Body of pancreas (tissue), 4 donors: Measurements from ENCODE around the gene GOLT1B. TPM values are rescaled to one million over a fixed set of nuclear protein-coding genes. Genes with fewer than 3 reads are reported as not detected.

ENCODE experiments used
- ATAC-seq: fragments of 150-250 bp; one replicate; pipeline ENCODE4 v1.9.1; 2016
- DNase-seq, 4 donors: peaks; one replicate each; pipeline ENCODE4 v3.0.0-alpha.2; 2019
- H3K27ac ChIP-seq, 4 donors: fragments of 200-600 bp; sonication (generic); 1 replicate in 3 of 4; 2 replicates in 1 of 4; pipeline versions ENCODE4 v1.5.1 to v1.6.1; 2016 to 2019; ENCODE audit warnings: mild to moderate bottlenecking in 1 of 4, mixed read lengths in 1 of 4, moderate library complexity in 1 of 4
- H3K27me3 ChIP-seq, 2 donors: fragments of 200-600 bp; sonication (generic); one replicate each; pipeline ENCODE4 v1.6.0; 2016; ENCODE audit warnings: mild to moderate bottlenecking in 1 of 2
- H3K36me3 ChIP-seq, 2 donors: fragments of 200-600 bp; sonication (generic); replicated peaks in 1 of 2; 2 replicates each; pipeline ENCODE4 v1.5.1; 2016; ENCODE audit warnings: low read depth in 2 of 2; ENCODE audit not compliant: insufficient read depth in 1 of 2
- H3K4me1 ChIP-seq: fragments of 200-600 bp; sonication (generic); one replicate; pipeline ENCODE4 v1.6.0; 2016
- H3K4me3 ChIP-seq, 2 donors: fragments of 200-600 bp; sonication (generic); 1 replicate in 1 of 2; 2 replicates in 1 of 2; pipeline ENCODE4 v1.5.1; 2016 to 2019
- H3K9me3 ChIP-seq, 3 donors: fragments of 200-600 bp; sonication (generic); 1 replicate in 2 of 3; 2 replicates in 1 of 3; pipeline ENCODE4 v1.5.1; 2016
- POLR2A ChIP-seq, 3 donors: fragments of 450-650 bp; IDR thresholded peaks; one replicate each; pipeline ENCODE4 v1.6.1; 2016; ENCODE audit warnings: antibody characterized with exemption in 3 of 3, mild to moderate bottlenecking in 2 of 3
- WGBS, 2 donors: methylation state at CpG; one replicate each; pipeline ENCODE4 v1.1.5; 2017; 5-methylcytosine and 5-hydroxymethylcytosine counted together
- intact Hi-C: fragments of 100-400 bp; cut with DNase I; formaldehyde crosslinking; loops from one replicate; pipeline ENCODE4 v1.15.1; 2023
- total RNA-seq, 2 donors: library from RNA; depleted of rRNA; stranded (reverse); fragments of >200 nt; gene quantifications; one replicate each; pipeline ENCODE4 v1.1.0, GENCODE V29; 2016
- TF ChIP-seq, protein P1 (sequence below), 7 experiments: fragments of 450-650 bp in 4 of 7; fragments of 200-600 bp in 3 of 7; sonication (generic) in 3 of 7; IDR thresholded peaks; one replicate each; pipeline ENCODE4 v1.5.1; 2016 to 2019; ENCODE audit warnings: antibody characterized with exemption in 7 of 7

GOLT1B gene
- total RNA-seq, 2 donors from 2014 or later, result 16.3 to 18.5 TPM

DNA sequence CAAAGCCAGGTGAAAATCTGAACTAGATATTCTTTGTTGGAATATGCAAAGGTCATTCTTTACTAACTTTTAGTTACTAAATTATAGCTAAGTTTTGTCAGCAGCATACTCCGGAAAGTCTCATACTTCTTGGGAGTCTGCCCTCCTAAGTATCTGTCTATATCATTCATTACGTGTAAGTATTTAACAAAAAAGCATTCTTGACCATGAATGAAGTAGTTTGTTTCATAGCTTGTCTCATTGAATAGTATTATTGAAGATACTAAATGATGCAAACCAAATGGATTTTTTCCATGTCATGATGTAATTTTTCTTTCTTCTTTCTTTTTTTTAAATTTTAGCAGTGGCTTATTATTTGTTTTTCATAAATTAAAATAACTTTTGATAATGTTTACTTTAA lies 14.7 kb downstream of the GOLT1B start:
- H3K36me3 ChIP-seq, result peaks cover 0 to 19% of the 10 kb centered on the region in 2 donors
- intact Hi-C loops, result no loop called here
- 89 to 97% methylated on average over 2 of the region's 2 CpGs for WGBS, 2 donors
- TF ChIP-seq POLR2A (IDR thresholded peaks at IDR 0.05), result no peak
- TF ChIP-seq, protein P1, sequence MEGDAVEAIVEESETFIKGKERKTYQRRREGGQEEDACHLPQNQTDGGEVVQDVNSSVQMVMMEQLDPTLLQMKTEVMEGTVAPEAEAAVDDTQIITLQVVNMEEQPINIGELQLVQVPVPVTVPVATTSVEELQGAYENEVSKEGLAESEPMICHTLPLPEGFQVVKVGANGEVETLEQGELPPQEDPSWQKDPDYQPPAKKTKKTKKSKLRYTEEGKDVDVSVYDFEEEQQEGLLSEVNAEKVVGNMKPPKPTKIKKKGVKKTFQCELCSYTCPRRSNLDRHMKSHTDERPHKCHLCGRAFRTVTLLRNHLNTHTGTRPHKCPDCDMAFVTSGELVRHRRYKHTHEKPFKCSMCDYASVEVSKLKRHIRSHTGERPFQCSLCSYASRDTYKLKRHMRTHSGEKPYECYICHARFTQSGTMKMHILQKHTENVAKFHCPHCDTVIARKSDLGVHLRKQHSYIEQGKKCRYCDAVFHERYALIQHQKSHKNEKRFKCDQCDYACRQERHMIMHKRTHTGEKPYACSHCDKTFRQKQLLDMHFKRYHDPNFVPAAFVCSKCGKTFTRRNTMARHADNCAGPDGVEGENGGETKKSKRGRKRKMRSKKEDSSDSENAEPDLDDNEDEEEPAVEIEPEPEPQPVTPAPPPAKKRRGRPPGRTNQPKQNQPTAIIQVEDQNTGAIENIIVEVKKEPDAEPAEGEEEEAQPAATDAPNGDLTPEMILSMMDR (IDR thresholded peaks at IDR 0.05), result no peak
- peaks cover 6% of the 10 kb centered on the region for H3K4me1 ChIP-seq
- DNase-seq (no peak), ATAC-seq (no peak)
- H3K4me3 ChIP-seq, result no peak overlapping the region
- H3K9me3 ChIP-seq, result no peaks in the 10 kb centered on the region
- H3K27me3 ChIP-seq, result no peaks in the 10 kb centered on the region
- no peak overlapping the region for H3K27ac ChIP-seq

GRCh38 chr12:21518451-21518850 lies 16.9 kb downstream of the GOLT1B start:
- WGBS, 2 donors, result 97 to 100% methylated on average over 3 of the region's 3 CpGs
- Histone ChIP-seq H3K27ac (no peak overlapping the region), H3K4me1 (peaks cover 19% of the 10 kb centered on the region), H3K27me3 (no peaks in the 10 kb centered on the region), H3K9me3 (no peaks in the 10 kb centered on the region), H3K36me3 (peaks cover 0 to 16% of the 10 kb centered on the region in 2 donors), H3K4me3 (no peak overlapping the region)
- intact Hi-C loops, result no loop called here
- ATAC-seq (no peak), DNase-seq (no peak)
- no peak for TF ChIP-seq POLR2A (IDR thresholded peaks at IDR 0.05)
- TF ChIP-seq, protein P1 (IDR thresholded peaks at IDR 0.05), result no peak

GRCh38 chr12:21521541-21521940 lies 20.0 kb downstream of the GOLT1B start:
- intact Hi-C loops, result no loop called here
- no peak for TF ChIP-seq POLR2A (IDR thresholded peaks at IDR 0.05)
- TF ChIP-seq, protein P1 (IDR thresholded peaks at IDR 0.05), result no peak
- H3K27ac ChIP-seq, result no peak overlapping the region
- DNase-seq, result no peak
- no peaks in the 10 kb centered on the region for H3K36me3 ChIP-seq
- H3K27me3 ChIP-seq, result no peaks in the 10 kb centered on the region
- no peak overlapping the region for H3K4me3 ChIP-seq
- H3K9me3 ChIP-seq, result no peaks in the 10 kb centered on the region
- 10 to 17% methylated on average over 1 of the region's 1 CpG for WGBS, 2 donors
- peaks cover 30% of the 10 kb centered on the region for H3K4me1 ChIP-seq
- ATAC-seq, result peak; percentile 27

DNA sequence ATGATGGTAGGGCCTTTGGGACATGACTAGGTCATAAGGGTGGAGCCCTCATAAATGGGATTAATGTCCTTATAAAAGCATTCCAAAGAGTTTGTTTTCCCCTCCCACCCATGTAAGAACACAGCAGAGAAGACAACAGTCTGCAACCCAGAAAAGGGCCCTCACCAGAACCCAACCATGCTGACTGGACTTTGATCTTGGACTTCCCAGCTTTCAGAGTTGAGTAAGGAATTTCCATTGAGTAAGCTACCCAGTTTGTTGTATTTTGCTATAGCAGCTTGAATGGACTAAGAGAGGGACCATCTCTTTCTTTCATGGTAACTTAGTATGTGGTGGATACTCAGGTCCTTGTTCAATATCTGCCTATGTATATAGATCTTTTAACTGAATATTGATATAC lies 21.6 kb downstream of the GOLT1B start:
- H3K27me3 ChIP-seq, result no peaks in the 10 kb centered on the region
- no peaks in the 10 kb centered on the region for H3K9me3 ChIP-seq
- peaks cover 41% of the 10 kb centered on the region for H3K4me1 ChIP-seq
- TF ChIP-seq POLR2A (IDR thresholded peaks at IDR 0.05), result no peak
- TF ChIP-seq, protein P1 (IDR thresholded peaks at IDR 0.05), result no peak
- DNase-seq (no peak), ATAC-seq (no peak)
- H3K27ac ChIP-seq, result no peak overlapping the region
- intact Hi-C loops, result no loop called here
- no peaks in the 10 kb centered on the region for H3K36me3 ChIP-seq
- H3K4me3 ChIP-seq, result no peak overlapping the region

GRCh38 chr12:21526053-21526452 lies 24.5 kb downstream of the GOLT1B start, which contains the start of gene SPX:
SPX (plus strand) TSS chr12:21526296; CDS start chr12:21526473, 177 bp downstream.
- ATAC-seq, result peak; percentile 33
- TF ChIP-seq, protein P1 (IDR thresholded peaks at IDR 0.05), result no peak
- TF ChIP-seq POLR2A (IDR thresholded peaks at IDR 0.05), result no peak
- Histone ChIP-seq H3K4me1 (peaks cover 60% of the 10 kb centered on the region), H3K27ac (peak within 1 kb of the TSS; percentile 80 to 96 (median 90)), H3K4me3 (peak within 1 kb of the TSS; percentile 59 to 71), H3K27me3 (no peaks in the 10 kb centered on the region), H3K36me3 (no peaks in the 10 kb centered on the region), H3K9me3 (no peaks in the 10 kb centered on the region)
- peak in 1 of 4 donors; percentile 20 for DNase-seq
- WGBS, 2 donors, result 59 to 63% methylated on average over 1 of the region's 1 CpG
- intact Hi-C loops, result no loop called here
